Neural crest cell (in vitro differentiated cells): ENCODE data around the gene SURF4. TPM values are rescaled to one million over a fixed set of nuclear protein-coding genes. Genes with fewer than 3 reads are reported as not detected.
A peak's percentile ranks its signal among the peaks of the same experiment; 100 is the strongest.
"Not testable (repeated sequence)": the region's sequence is repeated elsewhere in the genome, so short reads cannot be mapped to it uniquely, and the experiment has no call there.

Experiments used
- DNase-seq: peaks from one replicate; pipeline ENCODE4 v3.0.0; 2021; ENCODE audit warnings: low read depth, mixed read lengths, low spot score
- H3K27ac Mint-ChIP-seq: one replicate; pipeline ENCODE4 v1.8.0; 2021; ENCODE audit warnings: mild to moderate bottlenecking, mixed read lengths; ENCODE audit not compliant: unreplicated experiment
- H3K27me3 Mint-ChIP-seq: 2 replicates; pipeline ENCODE4 v1.8.0; 2021; ENCODE audit warnings: low read depth, mild to moderate bottlenecking, mixed read lengths
- H3K36me3 Mint-ChIP-seq: 2 replicates; pipeline ENCODE4 v1.8.0; 2021; ENCODE audit warnings: low read depth, mild to moderate bottlenecking, mixed read lengths
- H3K4me1 Mint-ChIP-seq: 2 replicates; pipeline ENCODE4 v1.8.0; 2021; ENCODE audit warnings: mixed read lengths
- H3K4me3 Mint-ChIP-seq: one replicate; pipeline ENCODE4 v1.8.0; 2021; ENCODE audit warnings: mild to moderate bottlenecking, mixed read lengths
- H3K9me3 Mint-ChIP-seq: 2 replicates; pipeline ENCODE4 v1.8.0; 2021; ENCODE audit warnings: mixed read lengths
- CTCF ChIP-seq: fragments of 200-600 bp; sonication (generic); conservative IDR thresholded peaks from 2 replicates; pipeline ENCODE4 v1.5.0; 2021; ENCODE audit warnings: antibody characterized with exemption, mild to moderate bottlenecking
- total RNA-seq: library from RNA; stranded (reverse); gene quantifications from 2 replicates; pipeline ENCODE4 v1.2.1, GENCODE V29; 2021

The SURF4 gene
- total RNA-seq, 1 donor from 2014 or later = 136 TPM

- H3K4me1 Mint-ChIP-seq = peaks cover 43% of the 10 kb centered on the region
- DNase-seq = no peak
- TF ChIP-seq CTCF = no peak
- H3K4me3 Mint-ChIP-seq = peak overlapping the region; percentile 77
- H3K36me3 Mint-ChIP-seq = no peaks in the 10 kb centered on the region
- H3K27me3 Mint-ChIP-seq = no peaks in the 10 kb centered on the region
- no peaks in the 10 kb centered on the region for H3K9me3 Mint-ChIP-seq
- peak overlapping the region; percentile 12 for H3K27ac Mint-ChIP-seq
These were observed 1.9 kb upstream of the SURF4 start for GRCh38 chr9:133377721-133378216.

GRCh38 chr9:133377280-133377679 lies 1.4 kb upstream of the SURF4 start:
- not testable (repeated sequence) for DNase-seq, H3K36me3 Mint-ChIP-seq, H3K27me3 Mint-ChIP-seq, H3K27ac Mint-ChIP-seq, H3K9me3 Mint-ChIP-seq
- peaks cover 43% of the 10 kb centered on the region for H3K4me1 Mint-ChIP-seq
- peak overlapping the region; percentile 77 for H3K4me3 Mint-ChIP-seq

- DNase-seq = no peak
- Mint-ChIP-seq H3K27ac (peak overlapping the region; percentile 97), H3K4me3 (peak overlapping the region; percentile 94), H3K9me3 (no peaks in the 10 kb centered on the region), H3K27me3 (no peaks in the 10 kb centered on the region), H3K36me3 (peaks cover 2% of the 10 kb centered on the region), H3K4me1 (peaks cover 47% of the 10 kb centered on the region)
- no peak for TF ChIP-seq CTCF
These were observed 640 bp downstream of the SURF4 start for GRCh38 chr9:133375116-133375723.

- Mint-ChIP-seq H3K4me1 (peaks cover 47% of the 10 kb centered on the region), H3K9me3 (no peaks in the 10 kb centered on the region), H3K27me3 (no peaks in the 10 kb centered on the region), H3K4me3 (peak overlapping the region; percentile 94), H3K36me3 (peaks cover 3% of the 10 kb centered on the region), H3K27ac (peak overlapping the region; percentile 97)
- TF ChIP-seq CTCF = no peak
- no peak for DNase-seq
These were observed 1.2 kb downstream of the SURF4 start for GRCh38 chr9:133374612-133375115.

- no peak overlapping the region for H3K27ac Mint-ChIP-seq
- no peaks in the 10 kb centered on the region for H3K9me3 Mint-ChIP-seq
- peaks cover 26% of the 10 kb centered on the region for H3K4me1 Mint-ChIP-seq
- no peak for DNase-seq
- H3K36me3 Mint-ChIP-seq = peaks cover 3% of the 10 kb centered on the region
- no peak for TF ChIP-seq CTCF
- no peaks in the 10 kb centered on the region for H3K27me3 Mint-ChIP-seq
- H3K4me3 Mint-ChIP-seq = peak overlapping the region; percentile 63
These were observed 3.7 kb downstream of the SURF4 start for GRCh38 chr9:133372144-133372543.

GRCh38 chr9:133371261-133371711 lies 4.6 kb downstream of the SURF4 start:
- no peak for TF ChIP-seq CTCF
- no peaks in the 10 kb centered on the region for H3K9me3 Mint-ChIP-seq
- H3K4me3 Mint-ChIP-seq = peak overlapping the region; percentile 35
- H3K36me3 Mint-ChIP-seq = peaks cover 3% of the 10 kb centered on the region
- no peaks in the 10 kb centered on the region for H3K27me3 Mint-ChIP-seq
- no peak overlapping the region for H3K27ac Mint-ChIP-seq
- no peak for DNase-seq
- peaks cover 21% of the 10 kb centered on the region for H3K4me1 Mint-ChIP-seq
